Tibial nerve (tissue), 4 donors: Measurements from ENCODE around the gene B4GALT5. TPM values are rescaled to one million over a fixed set of nuclear protein-coding genes. Genes with fewer than 3 reads are reported as not detected.
"Not testable (repeated sequence)": the region's sequence is repeated elsewhere in the genome, so short reads cannot be mapped to it uniquely, and the experiment has no call there.

Experiments
- DNase-seq, 2 donors: peaks; one replicate each; pipeline ENCODE4 v3.0.0-alpha.2; 2019; ENCODE audit warnings: low spot score in 2 of 2
- H3K27ac ChIP-seq, 4 donors: fragments of 200-600 bp; sonication (generic) in 3 of 4; one replicate each; pipeline ENCODE4 v1.5.1; 2017 to 2019; ENCODE audit warnings: mild to moderate bottlenecking in 1 of 4
- H3K27me3 ChIP-seq, 2 donors: fragments of 200-600 bp; sonication (generic) in 1 of 2; one replicate each; pipeline versions ENCODE4 v1.5.1 to v1.6.0; 2017 to 2019
- H3K36me3 ChIP-seq, 3 donors: fragments of 200-600 bp; sonication (generic); one replicate each; pipeline ENCODE4 v1.5.1; 2018 to 2019
- H3K4me1 ChIP-seq, 4 donors: fragments of 200-600 bp; sonication (generic) in 3 of 4; one replicate each; pipeline ENCODE4 v1.5.1; 2017 to 2019
- H3K4me3 ChIP-seq, 4 donors: fragments of 200-600 bp; sonication (generic) in 3 of 4; one replicate each; pipeline ENCODE4 v1.5.1; 2017 to 2019; ENCODE audit warnings: mild to moderate bottlenecking in 1 of 4, moderate library complexity in 1 of 4
- H3K9me3 ChIP-seq, 4 donors: fragments of 200-600 bp; sonication (generic) in 3 of 4; one replicate each; pipeline ENCODE4 v1.5.1; 2017 to 2019
- EP300 ChIP-seq, 2 donors: sonication (generic); formaldehyde crosslinking; IDR thresholded peaks; one replicate each; pipeline ENCODE4 v1.6.1; 2017; ENCODE audit warnings: antibody characterized with exemption in 2 of 2, mild to moderate bottlenecking in 1 of 2
- POLR2A ChIP-seq, 2 donors: fragments of 450-650 bp; IDR thresholded peaks; one replicate each; pipeline ENCODE4 v1.6.1; 2017; ENCODE audit warnings: antibody characterized with exemption in 2 of 2, mild to moderate bottlenecking in 2 of 2, moderate library complexity in 2 of 2
- WGBS, 2 donors: methylation state at CpG; one replicate each; pipeline ENCODE4 v1.1.5; 2018; 5-methylcytosine and 5-hydroxymethylcytosine counted together
- total RNA-seq, 4 donors: library from RNA; depleted of rRNA; stranded (reverse); fragments of >200 nt; gene quantifications; one replicate each; pipeline ENCODE4 v1.1.0, GENCODE V29; 2016
- TF ChIP-seq, protein P1 (sequence below), 5 experiments: fragments of 200-600 bp in 3 of 5; fragments of 450-650 bp in 2 of 5; sonication (generic) in 3 of 5; IDR thresholded peaks; one replicate each; pipeline ENCODE4 v1.5.1; 2016 to 2019; ENCODE audit warnings: antibody characterized with exemption in 5 of 5, mild to moderate bottlenecking in 3 of 5, moderate library complexity in 2 of 5

B4GALT5 gene, protein sequence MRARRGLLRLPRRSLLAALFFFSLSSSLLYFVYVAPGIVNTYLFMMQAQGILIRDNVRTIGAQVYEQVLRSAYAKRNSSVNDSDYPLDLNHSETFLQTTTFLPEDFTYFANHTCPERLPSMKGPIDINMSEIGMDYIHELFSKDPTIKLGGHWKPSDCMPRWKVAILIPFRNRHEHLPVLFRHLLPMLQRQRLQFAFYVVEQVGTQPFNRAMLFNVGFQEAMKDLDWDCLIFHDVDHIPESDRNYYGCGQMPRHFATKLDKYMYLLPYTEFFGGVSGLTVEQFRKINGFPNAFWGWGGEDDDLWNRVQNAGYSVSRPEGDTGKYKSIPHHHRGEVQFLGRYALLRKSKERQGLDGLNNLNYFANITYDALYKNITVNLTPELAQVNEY
- 10 to 100 TPM; 13.6 to 25.2 (median 20.7) TPM for total RNA-seq

DNA sequence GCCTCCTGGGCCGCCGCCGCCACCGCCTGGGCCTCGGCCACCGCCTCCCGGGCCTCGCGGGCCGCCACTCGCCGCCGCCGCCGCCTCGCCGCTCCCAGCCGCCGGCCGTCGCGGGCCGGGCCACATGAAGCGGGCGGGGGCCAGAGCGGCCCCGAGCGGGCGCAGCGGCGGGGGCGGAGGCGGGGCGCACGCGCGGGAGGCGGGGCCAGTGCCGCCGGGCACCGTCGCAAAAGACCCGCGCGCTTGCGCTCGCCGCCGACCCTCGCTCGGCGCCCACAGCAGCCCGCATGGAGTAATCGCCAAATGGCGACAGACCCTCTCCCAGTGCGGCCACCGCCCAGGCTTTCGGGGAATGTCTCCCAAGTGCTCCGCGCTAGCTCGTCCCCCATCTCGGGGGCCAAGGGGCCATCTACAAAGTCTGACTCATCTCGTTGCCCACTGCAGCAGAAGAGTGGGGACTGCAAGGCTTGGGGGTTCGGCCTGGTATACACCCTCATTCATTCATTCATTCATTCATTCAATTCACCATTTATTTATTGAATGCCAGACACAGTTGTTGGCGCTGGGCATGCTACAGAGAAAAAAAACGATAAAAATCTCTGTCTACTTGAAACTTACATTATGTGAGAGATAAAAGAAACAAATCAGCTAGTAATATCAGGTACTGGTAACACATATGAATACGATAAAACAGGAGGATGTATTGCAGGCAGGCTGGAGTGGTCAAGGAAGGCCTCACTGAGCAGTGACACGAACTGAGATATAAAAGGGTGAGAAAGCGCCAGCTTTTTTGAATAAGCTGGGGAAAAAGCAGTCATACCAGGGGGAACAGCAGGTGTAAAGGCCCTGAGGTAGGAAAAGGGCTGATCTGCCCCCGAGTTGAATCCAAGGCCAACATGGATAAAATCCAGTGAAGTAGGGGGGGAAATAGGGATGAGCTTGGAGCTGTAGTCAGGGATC is at the start of gene B4GALT5:
TSS of gene B4GALT5 (minus strand) at position 126 of the 960 bp plus-strand sequence. CDS start 188 bp downstream, outside the sequence.
- Histone ChIP-seq H3K36me3 (no peaks in the 10 kb centered on the region), H3K9me3 (no peaks in the 10 kb centered on the region), H3K27me3 (no peaks in the 10 kb centered on the region), H3K4me1 (peaks cover 0 to 45% (median 27%) of the 10 kb centered on the region in 4 donors), H3K4me3 (peak within 1 kb of the TSS; percentile 76 to 100 (median 85)), H3K27ac (peak within 1 kb of the TSS; percentile 71 to 93 (median 91))
- peak; percentile 27 to 33 for DNase-seq
- WGBS, 2 donors, result 6 to 10% methylated on average over 21 to 31 of the region's 70 CpGs
- TF ChIP-seq POLR2A (IDR thresholded peaks at IDR 0.05) (peak; percentile 60 to 63), EP300 (IDR thresholded peaks at IDR 0.05) (peak in 1 of 2 donors; percentile 59)
- TF ChIP-seq, protein P1, sequence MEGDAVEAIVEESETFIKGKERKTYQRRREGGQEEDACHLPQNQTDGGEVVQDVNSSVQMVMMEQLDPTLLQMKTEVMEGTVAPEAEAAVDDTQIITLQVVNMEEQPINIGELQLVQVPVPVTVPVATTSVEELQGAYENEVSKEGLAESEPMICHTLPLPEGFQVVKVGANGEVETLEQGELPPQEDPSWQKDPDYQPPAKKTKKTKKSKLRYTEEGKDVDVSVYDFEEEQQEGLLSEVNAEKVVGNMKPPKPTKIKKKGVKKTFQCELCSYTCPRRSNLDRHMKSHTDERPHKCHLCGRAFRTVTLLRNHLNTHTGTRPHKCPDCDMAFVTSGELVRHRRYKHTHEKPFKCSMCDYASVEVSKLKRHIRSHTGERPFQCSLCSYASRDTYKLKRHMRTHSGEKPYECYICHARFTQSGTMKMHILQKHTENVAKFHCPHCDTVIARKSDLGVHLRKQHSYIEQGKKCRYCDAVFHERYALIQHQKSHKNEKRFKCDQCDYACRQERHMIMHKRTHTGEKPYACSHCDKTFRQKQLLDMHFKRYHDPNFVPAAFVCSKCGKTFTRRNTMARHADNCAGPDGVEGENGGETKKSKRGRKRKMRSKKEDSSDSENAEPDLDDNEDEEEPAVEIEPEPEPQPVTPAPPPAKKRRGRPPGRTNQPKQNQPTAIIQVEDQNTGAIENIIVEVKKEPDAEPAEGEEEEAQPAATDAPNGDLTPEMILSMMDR (IDR thresholded peaks at IDR 0.05), result no peak

DNA sequence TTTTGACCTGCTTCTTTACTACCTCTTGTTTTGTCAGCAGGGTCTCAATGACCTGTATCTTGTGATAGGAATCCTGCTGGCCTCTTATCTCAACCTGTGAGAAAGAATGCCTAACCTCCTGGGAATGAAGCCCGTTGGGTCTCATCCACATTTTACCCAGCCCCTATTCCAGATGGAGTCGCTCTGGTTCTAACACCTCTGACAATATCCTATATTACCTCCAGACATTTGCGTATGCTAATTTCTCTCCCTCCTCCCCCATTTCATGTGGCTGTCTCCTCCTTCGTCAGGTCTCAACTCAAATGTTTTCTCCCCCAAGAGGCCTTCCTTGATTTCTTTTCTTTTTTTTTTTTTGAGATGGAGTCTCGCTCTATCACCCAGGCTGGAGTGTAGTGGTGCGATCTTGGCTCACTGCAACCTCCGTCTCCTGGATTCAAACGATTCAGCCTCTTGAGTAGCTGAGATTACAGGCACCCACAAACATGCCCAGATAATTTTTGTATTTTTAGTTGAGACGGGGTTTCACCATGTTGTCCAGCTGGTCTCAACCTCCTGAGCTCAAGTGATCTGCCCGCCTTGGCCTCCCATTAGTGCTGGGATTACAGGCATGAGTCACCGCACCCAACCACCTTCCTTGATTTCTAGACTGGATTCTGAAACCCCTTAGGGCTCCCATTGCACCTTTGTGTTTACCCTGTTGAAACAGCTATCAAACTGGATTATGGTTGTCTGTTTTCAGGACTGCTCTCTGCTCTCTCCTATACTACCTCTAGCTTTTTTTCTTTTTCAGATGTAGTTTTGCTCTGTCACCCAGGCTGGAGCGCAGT is 49.5 kb upstream of the B4GALT5 start:
- peak overlapping the region in 1 of 4 donors; percentile 48 for H3K27ac ChIP-seq
- DNase-seq, result no peak
- H3K9me3 ChIP-seq, result no peaks in the 10 kb centered on the region
- H3K4me3 ChIP-seq, result no peak overlapping the region
- H3K4me1 ChIP-seq, result peaks cover 0 to 41% (median 5%) of the 10 kb centered on the region in 4 donors
- 85 to 86% methylated on average over 12 of the region's 12 CpGs for WGBS, 2 donors
- no peaks in the 10 kb centered on the region for H3K36me3 ChIP-seq
- TF ChIP-seq POLR2A (IDR thresholded peaks at IDR 0.05) (no peak), EP300 (IDR thresholded peaks at IDR 0.05) (no peak)
- TF ChIP-seq, protein P1 (IDR thresholded peaks at IDR 0.05), result no peak
- no peaks in the 10 kb centered on the region for H3K27me3 ChIP-seq

DNA sequence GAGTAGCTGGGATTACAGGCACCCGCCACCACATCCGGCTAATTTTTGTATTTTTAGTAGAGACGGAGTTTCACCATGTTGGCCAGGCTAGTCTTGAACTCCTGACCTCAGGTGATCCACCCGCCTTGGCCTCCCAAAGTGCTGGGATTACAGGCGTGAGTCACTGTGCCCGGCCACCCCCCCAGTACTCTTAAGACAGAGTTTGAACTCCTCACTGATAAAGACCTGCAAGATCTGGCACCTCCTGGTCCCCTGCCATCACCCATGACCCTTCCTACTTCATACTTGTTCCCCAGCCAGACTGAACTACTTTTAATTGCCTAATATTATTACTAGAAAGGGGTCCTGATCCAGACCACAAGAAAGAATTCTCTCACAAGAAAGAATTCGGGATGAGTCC is 48.2 kb upstream of the B4GALT5 start:
- DNase-seq, H3K27ac ChIP-seq, H3K36me3 ChIP-seq, H3K9me3 ChIP-seq, H3K27me3 ChIP-seq, H3K4me3 ChIP-seq: not testable (repeated sequence)
- peaks cover 0 to 28% (median under 1%) of the 10 kb centered on the region in 4 donors for H3K4me1 ChIP-seq
- WGBS, 2 donors, result 77 to 90% methylated on average over 7 of the region's 7 CpGs

DNA sequence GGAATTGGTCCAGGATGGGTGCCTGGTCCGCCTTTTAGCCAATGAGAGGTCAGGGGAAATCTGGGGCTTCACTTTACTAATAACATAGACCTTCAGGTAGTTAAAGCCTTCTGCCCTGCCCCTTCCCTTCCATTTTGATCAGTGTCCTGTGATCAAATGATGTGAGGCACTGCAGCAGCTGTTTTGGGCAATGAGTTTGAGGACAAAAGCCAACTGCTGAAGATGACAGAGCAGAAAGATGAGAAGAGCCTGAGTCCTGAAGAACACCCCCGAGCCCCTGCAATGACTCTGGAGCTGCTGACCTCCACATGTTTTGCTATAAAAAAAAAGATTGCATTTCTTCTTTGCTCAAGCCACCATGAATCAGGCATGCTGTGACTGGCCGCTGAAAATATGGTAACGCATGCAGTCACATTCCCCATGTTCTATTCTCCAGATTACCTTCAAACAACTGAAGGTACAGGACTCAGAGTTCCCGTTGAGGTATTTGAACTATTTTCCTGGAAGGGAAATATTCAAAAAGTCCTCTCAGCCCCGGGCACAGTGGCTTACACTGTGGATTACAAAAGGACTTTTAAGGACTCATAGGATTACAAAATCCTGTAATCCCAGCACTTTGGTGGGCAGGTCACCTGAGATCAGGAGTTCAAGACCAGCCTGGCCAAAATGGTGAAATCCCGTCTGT is 45.7 kb upstream of the B4GALT5 start:
- Histone ChIP-seq H3K27me3 (no peaks in the 10 kb centered on the region), H3K9me3 (peaks cover 0 to 8% (median 0%) of the 10 kb centered on the region in 4 donors), H3K4me1 (peaks cover 0 to 4% (median 0%) of the 10 kb centered on the region in 4 donors), H3K27ac (no peak overlapping the region), H3K36me3 (no peaks in the 10 kb centered on the region), H3K4me3 (no peak overlapping the region)
- WGBS, 2 donors, result 82 to 84% methylated on average over 7 of the region's 7 CpGs
- no peak for TF ChIP-seq POLR2A (IDR thresholded peaks at IDR 0.05)
- no peak for DNase-seq

DNA sequence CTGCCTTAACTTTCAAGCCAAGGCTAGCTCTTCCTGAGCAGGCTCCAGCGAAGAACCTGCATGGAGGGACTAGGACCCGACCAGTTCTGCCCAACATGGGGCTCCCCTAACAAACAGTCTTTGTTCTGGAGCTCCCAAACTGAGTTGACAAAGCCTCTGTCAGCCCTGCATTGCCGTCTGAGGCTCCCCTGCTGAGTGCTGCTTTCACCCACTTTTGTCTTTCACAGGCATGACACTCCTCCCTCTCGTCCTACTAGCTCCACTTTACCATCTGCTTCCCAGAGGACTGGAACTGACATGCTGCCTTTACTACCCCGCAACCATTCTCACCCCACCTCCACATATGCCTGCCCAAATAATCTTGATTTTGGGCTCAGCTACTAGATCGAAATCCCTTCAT is 45.1 kb upstream of the B4GALT5 start:
- TF ChIP-seq, protein P1 (IDR thresholded peaks at IDR 0.05), result no peak
- TF ChIP-seq EP300 (IDR thresholded peaks at IDR 0.05) (no peak), POLR2A (IDR thresholded peaks at IDR 0.05) (no peak)
- DNase-seq, result no peak
- 64 to 66% methylated on average over 6 of the region's 6 CpGs for WGBS, 2 donors
- Histone ChIP-seq H3K9me3 (peaks cover 0 to 8% (median 0%) of the 10 kb centered on the region in 4 donors), H3K4me3 (no peak overlapping the region), H3K27ac (no peak overlapping the region), H3K4me1 (no peaks in the 10 kb centered on the region), H3K36me3 (no peaks in the 10 kb centered on the region), H3K27me3 (no peaks in the 10 kb centered on the region)
